NCI-H1048 (cell line): ENCODE data around the gene CLIC5.

Experiments used
- DNase-seq: peaks from one replicate; lab custom pipeline; 2025; lab: John Stamatoyannopoulos, UW

The CLIC5 gene

GRCh38 chr6:45964300-45964699 lies 51.4 kb downstream of the CLIC5 start:
- no peak for DNase-seq

GRCh38 chr6:45963896-45964295 lies 51.8 kb downstream of the CLIC5 start:
- no peak for DNase-seq

- no peak for DNase-seq
Measured at GRCh38 chr6:45961125-45961524, 54.5 kb downstream of the CLIC5 start.

- no peak for DNase-seq
Measured at GRCh38 chr6:45959534-45960145, 56.0 kb downstream of the CLIC5 start.

GRCh38 chr6:45956663-45957062 lies 59.0 kb downstream of the CLIC5 start:
- DNase-seq = no peak

- no peak for DNase-seq
Measured at GRCh38 chr6:45956176-45956575, 59.5 kb downstream of the CLIC5 start.

GRCh38 chr6:45955597-45955996 lies 60.1 kb downstream of the CLIC5 start:
- DNase-seq = no peak

GRCh38 chr6:45952546-45952945 lies 63.1 kb downstream of the CLIC5 start:
- DNase-seq = no peak

GRCh38 chr6:45952168-45952529 lies 63.5 kb downstream of the CLIC5 start:
- no peak for DNase-seq

- DNase-seq = no peak
Measured at GRCh38 chr6:45951321-45952167, 64.1 kb downstream of the CLIC5 start.

GRCh38 chr6:45949256-45949655 lies 66.4 kb downstream of the CLIC5 start:
- DNase-seq = no peak

GRCh38 chr6:45947807-45948206 lies 67.9 kb downstream of the CLIC5 start:
- DNase-seq = no peak

GRCh38 chr6:45946887-45947286 lies 68.8 kb downstream of the CLIC5 start:
- DNase-seq = no peak

- no peak for DNase-seq
Measured at GRCh38 chr6:45946352-45946751, 69.3 kb downstream of the CLIC5 start.

GRCh38 chr6:45942953-45943352 lies 72.7 kb downstream of the CLIC5 start:
- DNase-seq = no peak

GRCh38 chr6:45933855-45934254 lies 81.8 kb downstream of the CLIC5 start:
- DNase-seq = no peak

GRCh38 chr6:45931232-45931631 lies 84.4 kb downstream of the CLIC5 start:
- DNase-seq = no peak

- peak; percentile 41 for DNase-seq
Measured at GRCh38 chr6:45930420-45931040, 85.1 kb downstream of the CLIC5 start.

- no peak for DNase-seq
Measured at GRCh38 chr6:45929421-45930361, 86.0 kb downstream of the CLIC5 start.

GRCh38 chr6:45928721-45929305 lies 86.8 kb downstream of the CLIC5 start:
- DNase-seq = no peak

GRCh38 chr6:45927421-45928320 lies 88.0 kb downstream of the CLIC5 start:
- no peak for DNase-seq
